ENCODE measurements around the gene PCBD1. TPM values are rescaled to one million over a fixed set of nuclear protein-coding genes. Genes with fewer than 3 reads are reported as not detected.

PCBD1 gene
- polyA plus RNA-seq, 2 of the 4 experiments (the other 2 are of a cell fraction), result 169 to 211 TPM

- Histone ChIP-seq H3K4me3 (no peak overlapping the region), H3K4me1 (no peaks in the 10 kb centered on the region), H3K4me2 (peak overlapping the region; percentile 50; the same call in 1 of the 3 replicates), H3K9me3 (no peaks in the 10 kb centered on the region), H3K27ac (no peak overlapping the region)
- ATAC-seq (peak; percentile 76 to 92), FAIRE-seq (no peak), DNase-seq (ENCODE audit: low read depth in 1 of 2, low spot score in 1 of 2) (peak in 1 of 2 experiments; percentile 49)
- WGBS (ENCODE audit: missing lambda C conversion rate), result 27% methylated on average over 20 of the region's 22 CpGs
- ChIA-PET POLR2A (no interaction called here), CTCF (interaction anchor here (0.6 to 8.5 kb wide), 72 partner anchors 9 to 618 kb away, joined by 3 to 104 read pairs (median 4); partner anchors contain the start of gene UNC5B)
- TF ChIP-seq RAD21 (conservative IDR thresholded peaks at IDR 0.05 in 1 of 2, IDR thresholded peaks at IDR 0.05 in 1 of 2) (peak; percentile 82 to 91), SMC3 (IDR thresholded peaks at IDR 0.05) (peak; percentile 80), ZNF302 (CRISPR knock-in tag; IDR thresholded peaks at IDR 0.05) (no peak), CTCF (IDR thresholded peaks at IDR 0.05) (peak; percentile 90)
Measured at GRCh38 chr10:70925377-70926225, 37.2 kb upstream of the PCBD1 start.

GRCh38 chr10:70923696-70924095 is 35.3 kb upstream of the PCBD1 start:
- Histone ChIP-seq H3K4me2 (no peak overlapping the region), H3K9me3 (no peaks in the 10 kb centered on the region), H3K4me3 (no peak overlapping the region), H3K4me1 (no peaks in the 10 kb centered on the region), H3K27ac (no peak overlapping the region)
- POLR2A ChIA-PET, result no interaction called here
- TF ChIP-seq HOXB13 (CRISPR knock-in tag; IDR thresholded peaks at IDR 0.05; ENCODE audit: low read depth), result no peak
- TF ChIP-seq BHLHE40 (IDR thresholded peaks at IDR 0.05; ENCODE audit: low read depth, low read length), result no peak
- no peak for TF ChIP-seq FOSL2 (IDR thresholded peaks at IDR 0.05)
- no peak for TF ChIP-seq FOSL2 (CRISPR knock-in tag; IDR thresholded peaks at IDR 0.05)
- no peak for TF ChIP-seq ATOH8 (CRISPR knock-in tag; IDR thresholded peaks at IDR 0.05; ENCODE audit: low read depth)
- TF ChIP-seq RAD21 (conservative IDR thresholded peaks at IDR 0.05 in 1 of 2, IDR thresholded peaks at IDR 0.05 in 1 of 2), result no peak
- TF ChIP-seq HES2 (IDR thresholded peaks at IDR 0.05), result no peak
- TF ChIP-seq ESRRA (IDR thresholded peaks at IDR 0.05; ENCODE audit: borderline replicate concordance, low read length), result no peak
- no peak for TF ChIP-seq HDAC2 (IDR thresholded peaks at IDR 0.05)
- TF ChIP-seq CEBPB (IDR thresholded peaks at IDR 0.05), result no peak
- TF ChIP-seq EP300 (IDR thresholded peaks at IDR 0.05), result no peak
- CTCF ChIA-PET, result interaction anchor here (1.2 to 8.5 kb wide), 18 partner anchors 12 to 371 kb away, joined by 3 to 104 read pairs (median 22); partner anchors contain the start of gene UNC5B
- DNase-seq (ENCODE audit: low read depth in 1 of 2, low spot score in 1 of 2) (no peak), ATAC-seq (no peak), FAIRE-seq (no peak)
- WGBS (ENCODE audit: missing lambda C conversion rate), result 59% methylated on average over 7 of the region's 8 CpGs

GRCh38 chr10:70921285-70921684 is 32.9 kb upstream of the PCBD1 start:
- DNase-seq (ENCODE audit: low read depth in 1 of 2, low spot score in 1 of 2) (no peak), FAIRE-seq (no peak), ATAC-seq (no peak)
- ChIA-PET POLR2A (no interaction called here), CTCF (interaction anchor here (0.7 to 8.5 kb wide), 7 partner anchors 9 to 348 kb away, joined by 3 to 104 read pairs (median 6); partner anchors contain the start of gene TBATA)
- H3K4me1 ChIP-seq, result no peaks in the 10 kb centered on the region
- H3K9me3 ChIP-seq, result no peaks in the 10 kb centered on the region
- TF ChIP-seq RAD21 (conservative IDR thresholded peaks at IDR 0.05 in 1 of 2, IDR thresholded peaks at IDR 0.05 in 1 of 2) (no peak), EP300 (IDR thresholded peaks at IDR 0.05) (no peak), CTCF (IDR thresholded peaks at IDR 0.05) (no peak), ZFP36 (IDR thresholded peaks at IDR 0.05; ENCODE audit: borderline replicate concordance, partially characterized antibody) (no peak), NFE2L2 (conservative IDR thresholded peaks at IDR 0.05; ENCODE audit: low read length) (no peak), CBX2 (IDR thresholded peaks at IDR 0.05; ENCODE audit: borderline replicate concordance, low read depth) (no peak), CHD4 (IDR thresholded peaks at IDR 0.05; ENCODE audit: borderline replicate concordance) (no peak), SMC3 (IDR thresholded peaks at IDR 0.05) (no peak), ELK1 (IDR thresholded peaks at IDR 0.05; ENCODE audit: low read depth, low read length) (no peak), HES2 (IDR thresholded peaks at IDR 0.05) (no peak), MAZ (IDR thresholded peaks at IDR 0.05; ENCODE audit: borderline replicate concordance, low read depth, low read length) (no peak), RFX5 (IDR thresholded peaks at IDR 0.05) (no peak), EHF (CRISPR knock-in tag; IDR thresholded peaks at IDR 0.05) (no peak), ZNF302 (CRISPR knock-in tag; IDR thresholded peaks at IDR 0.05) (no peak), HOXA7 (CRISPR knock-in tag; IDR thresholded peaks at IDR 0.05) (no peak), TP53 (CRISPR knock-in tag; IDR thresholded peaks at IDR 0.05) (no peak)
- H3K27ac ChIP-seq, result no peak overlapping the region
- 57% methylated on average over 1 of the region's 1 CpG for WGBS (ENCODE audit: missing lambda C conversion rate)
- H3K4me2 ChIP-seq, result no peak overlapping the region
- H3K4me3 ChIP-seq, result no peak overlapping the region
